ENCODE measurements around the gene TTLL5. TPM values are rescaled to one million over a fixed set of nuclear protein-coding genes. Genes with fewer than 3 reads are reported as not detected.

TTLL5 gene
- total and polyA plus RNA-seq, 2 of the 4 experiments (the other 2 are of a cell fraction), result 11.9 to 16.7 TPM

DNA sequence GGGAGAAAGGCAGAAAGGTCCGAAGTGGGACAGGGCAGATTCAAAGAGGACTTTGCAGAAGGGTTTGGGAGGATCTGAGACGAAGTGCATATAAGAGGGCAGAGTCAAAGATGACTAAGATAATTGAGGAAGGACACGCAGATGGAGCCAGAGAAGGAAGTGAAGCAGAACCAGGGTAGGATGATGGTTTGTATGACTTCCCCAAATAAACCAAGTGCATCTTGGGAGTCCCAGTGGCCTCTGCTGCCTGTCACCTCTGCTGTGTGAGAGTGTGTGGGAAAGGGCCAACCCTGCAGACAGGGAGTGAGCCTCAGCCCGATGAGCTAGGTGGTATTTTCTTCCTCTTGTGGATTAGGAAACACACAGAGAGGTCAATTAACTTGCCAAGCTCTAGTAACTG is 45.8 kb upstream of the TTLL5 start:
- 30% methylated on average over 2 of the region's 4 CpGs; no CpG with 5 or more reads in 1 of the 2 experiments for WGBS, 2 experiments (ENCODE audit: extremely low coverage in 2 of 2, insufficient read length in 1 of 2)

More for the DNA sequence above, 45.8 kb upstream of the TTLL5 start:
- Histone ChIP-seq H2AFZ (replicated peaks; ENCODE audit: low read length, poor library complexity) (no peak overlapping the region), H4K91ac (ENCODE audit: insufficient read depth, low read depth, low read length) (no peak overlapping the region), H2BK120ac (ENCODE audit: low read depth, low read length) (no peak overlapping the region), H3K56ac (ENCODE audit: extremely low read depth, insufficient read depth, low read length) (no peak overlapping the region), H4K8ac (ENCODE audit: low read depth in 2 of 2, low read length in 2 of 2) (no peak overlapping the region), H3K4me3 (ENCODE audit: insufficient read depth, low read depth, low read length) (no peak overlapping the region), H4K20me1 (ENCODE audit: insufficient read depth, low read length) (no peaks in the 10 kb centered on the region), H3K18ac (ENCODE audit: low read depth, low read length) (no peak overlapping the region), H2AK9ac (replicated peaks; ENCODE audit: low read depth, low read length, poor library complexity) (no peak overlapping the region), H4K5ac (ENCODE audit: low read depth, low read length) (no peak overlapping the region), H3K27me3 (ENCODE audit: control insufficient read depth, insufficient read depth, low read length) (peaks cover 16% of the 10 kb centered on the region), H3K14ac (replicated peaks; ENCODE audit: low read depth, low read length) (no peak overlapping the region), H3K9me3 (ENCODE audit: control insufficient read depth, insufficient read depth, low read length) (no peaks in the 10 kb centered on the region), H3K23ac (ENCODE audit: low read depth, low read length) (no peak overlapping the region), H3K9ac (ENCODE audit: low read depth, low read length) (no peak overlapping the region), H3K9me1 (ENCODE audit: insufficient read depth, low read length) (no peaks in the 10 kb centered on the region), H2BK20ac (ENCODE audit: low read depth, low read length) (no peak overlapping the region), H3K4me1 (ENCODE audit: control insufficient read depth, insufficient read depth, low read length) (peaks cover 2% of the 10 kb centered on the region; the same call in 1 of the 2 replicates), H2BK15ac (ENCODE audit: low read depth, low read length) (no peak overlapping the region), H3K27ac (ENCODE audit: insufficient read depth, low read length) (no peak overlapping the region), H3K36me3 (ENCODE audit: control insufficient read depth, insufficient read depth, low read length) (no peaks in the 10 kb centered on the region), H2AK5ac (ENCODE audit: low read depth, low read length) (no peak overlapping the region), H3K4me2 (ENCODE audit: low read depth, low read length) (no peak overlapping the region), H2BK5ac (ENCODE audit: low read depth, low read length, poor library complexity, severe bottlenecking) (no peak overlapping the region), H3K79me1 (ENCODE audit: low read depth in 1 of 2, low read length in 2 of 2) (no peaks in the 10 kb centered on the region), H3K4ac (ENCODE audit: low read depth, low read length) (no peak overlapping the region)
- ChIA-PET CTCF (no interaction called here), POLR2A (ENCODE audit: unreplicated experiment) (no interaction called here)
- in situ Hi-C loops (cut with MboI; ENCODE audit: low sequenced_read_pairs), result no loop called here
- intact Hi-C loops (cut with micrococcal nuclease), result no loop called here
- ATAC-seq (ENCODE audit: low read depth) (no peak), DNase-seq (no peak)
- no TSS peak for BruUV-seq (replicated peaks)
- dilution Hi-C loops (cut with HindIII; ENCODE audit: low sequenced_read_pairs, unreplicated experiment), result no loop called here
- no peak for TF ChIP-seq MXI1 (IDR thresholded peaks at IDR 0.05; ENCODE audit: borderline replicate concordance, low read depth, low read length)
- TF ChIP-seq RFX5 (IDR thresholded peaks at IDR 0.05; ENCODE audit: low read depth, low read length), result no peak
- TF ChIP-seq POLR2A (IDR thresholded peaks at IDR 0.05; ENCODE audit: low read depth, low read length), result no peak
- TF ChIP-seq MAZ (IDR thresholded peaks at IDR 0.05; ENCODE audit: borderline replicate concordance, low read depth, low read length), result no peak
- TF ChIP-seq SMC3 (IDR thresholded peaks at IDR 0.05; ENCODE audit: low read depth, low read length), result no peak
- no peak for TF ChIP-seq CTCF (conservative IDR thresholded peaks at IDR 0.05; ENCODE audit: low read depth, low read length)
- TF ChIP-seq BHLHE40 (IDR thresholded peaks at IDR 0.05; ENCODE audit: low read depth, low read length), result no peak
- TF ChIP-seq USF2 (IDR thresholded peaks at IDR 0.05; ENCODE audit: low read depth, low read length), result no peak
- no peak for TF ChIP-seq MAFK (IDR thresholded peaks at IDR 0.05; ENCODE audit: low read depth, low read length)
- TF ChIP-seq, protein P1, sequence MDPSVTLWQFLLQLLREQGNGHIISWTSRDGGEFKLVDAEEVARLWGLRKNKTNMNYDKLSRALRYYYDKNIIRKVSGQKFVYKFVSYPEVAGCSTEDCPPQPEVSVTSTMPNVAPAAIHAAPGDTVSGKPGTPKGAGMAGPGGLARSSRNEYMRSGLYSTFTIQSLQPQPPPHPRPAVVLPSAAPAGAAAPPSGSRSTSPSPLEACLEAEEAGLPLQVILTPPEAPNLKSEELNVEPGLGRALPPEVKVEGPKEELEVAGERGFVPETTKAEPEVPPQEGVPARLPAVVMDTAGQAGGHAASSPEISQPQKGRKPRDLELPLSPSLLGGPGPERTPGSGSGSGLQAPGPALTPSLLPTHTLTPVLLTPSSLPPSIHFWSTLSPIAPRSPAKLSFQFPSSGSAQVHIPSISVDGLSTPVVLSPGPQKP (IDR thresholded peaks at IDR 0.05; ENCODE audit: borderline replicate concordance, low read depth, low read length), result no peak
- no peak for TF ChIP-seq FOS (IDR thresholded peaks at IDR 0.05; ENCODE audit: low read depth, low read length)
- no peak for TF ChIP-seq CHD1 (IDR thresholded peaks at IDR 0.05; ENCODE audit: low read depth, low read length)
- TF ChIP-seq CEBPB (IDR thresholded peaks at IDR 0.05; ENCODE audit: low read depth, low read length), result no peak
